ENCODE data around the gene RELA.
A peak's percentile ranks its signal among the peaks of the same experiment; 100 is the strongest.

RELA gene

DNA sequence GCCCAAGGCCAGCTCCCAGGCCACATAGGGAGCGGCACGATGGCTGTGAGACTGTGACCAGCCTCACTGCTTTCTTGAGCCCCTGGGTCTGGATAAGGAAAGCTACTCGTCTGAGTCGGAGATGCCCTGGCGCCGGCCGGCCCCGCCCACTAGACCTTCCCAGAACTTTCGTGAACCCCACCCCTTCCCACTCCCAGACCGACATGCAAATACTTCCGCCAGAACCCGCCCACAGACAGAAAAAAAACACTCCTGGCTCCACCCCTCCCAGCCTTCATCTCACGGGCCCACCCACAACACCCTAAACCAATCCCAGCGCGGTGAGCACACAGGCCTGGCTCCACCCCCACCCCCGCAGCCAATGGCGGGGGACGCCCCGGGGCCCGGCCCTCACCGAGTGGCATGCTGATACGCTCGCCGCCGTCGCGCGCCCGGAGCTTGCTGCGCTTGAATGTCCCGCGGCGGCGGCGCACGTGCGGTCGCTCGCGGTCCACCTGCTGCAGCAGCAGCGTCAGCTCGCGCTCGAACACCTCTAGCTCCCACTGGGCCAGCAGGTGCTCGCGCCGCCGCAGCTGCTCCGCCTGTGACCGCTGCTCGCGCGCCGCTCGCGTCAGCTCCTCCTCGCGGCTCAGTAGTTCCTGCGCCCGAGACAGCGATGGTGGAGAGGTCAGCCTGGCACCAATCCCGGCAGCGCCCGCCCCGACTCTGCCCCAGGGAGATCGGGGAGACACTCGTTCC lies 55.7 kb downstream of the RELA start:
- H3K36me3 ChIP-seq (ENCODE audit: control insufficient read depth, insufficient read depth, low read length, severe bottlenecking): peaks cover 33% of the 10 kb centered on the region
- no peak overlapping the region for H3K9ac ChIP-seq (ENCODE audit: low read length)
- H3K4me3 ChIP-seq (ENCODE audit: low read length): peak overlapping the region; percentile 69
- H3K4me1 ChIP-seq (ENCODE audit: control insufficient read depth, insufficient read depth, low read length): peaks cover 39% of the 10 kb centered on the region
- H3K27me3 ChIP-seq (replicated peaks; ENCODE audit: control insufficient read depth, insufficient read depth, low read length): no peaks in the 10 kb centered on the region
- no peaks in the 10 kb centered on the region for H3K9me3 ChIP-seq (ENCODE audit: control insufficient read depth, low read length)
- DNase-seq (ENCODE audit: low read depth): peak; percentile 98

DNA sequence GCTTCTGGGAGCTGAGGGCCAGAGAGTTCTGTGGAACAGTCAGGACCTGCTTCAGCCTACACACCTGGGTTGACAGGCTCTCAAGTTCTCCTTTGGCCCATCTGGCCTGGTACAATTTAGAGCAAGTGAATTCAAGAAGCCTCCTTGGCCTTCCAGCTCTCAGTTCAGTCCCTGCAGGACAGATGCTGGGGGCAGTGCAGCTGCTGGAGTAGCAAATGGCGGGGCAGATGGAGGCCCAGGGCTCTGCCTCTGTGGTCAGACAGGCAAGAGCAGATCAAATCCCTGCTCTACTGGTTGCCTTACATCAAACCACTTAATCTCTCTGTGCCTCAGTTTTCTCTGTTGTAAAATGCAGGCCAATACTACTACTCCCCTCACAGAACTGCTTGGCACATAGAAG lies 58.5 kb downstream of the RELA start:
- Histone ChIP-seq H3K4me1 (ENCODE audit: control insufficient read depth, insufficient read depth, low read length) (peaks cover 17% of the 10 kb centered on the region), H3K9me3 (ENCODE audit: control insufficient read depth, low read length) (no peaks in the 10 kb centered on the region), H3K4me3 (ENCODE audit: low read length) (no peak overlapping the region), H3K36me3 (ENCODE audit: control insufficient read depth, insufficient read depth, low read length, severe bottlenecking) (peaks cover 33% of the 10 kb centered on the region), H3K9ac (ENCODE audit: low read length) (no peak overlapping the region), H3K27me3 (replicated peaks; ENCODE audit: control insufficient read depth, insufficient read depth, low read length) (no peaks in the 10 kb centered on the region)
- no peak for DNase-seq (ENCODE audit: low read depth)
